Vagina (tissue), 2 donors: ENCODE results near the gene HRH3. TPM values are rescaled to one million over a fixed set of nuclear protein-coding genes. Genes with fewer than 3 reads are reported as not detected.

Experiments
- DNase-seq, 2 donors: peaks; one replicate each; pipeline ENCODE4 v3.0.0-alpha.2; 2017; ENCODE audit errors: extremely low spot score in 2 of 2
- H3K27ac ChIP-seq: fragments of 200-600 bp; sonication (generic); one replicate; pipeline ENCODE4 v1.5.1; 2019
- H3K27me3 ChIP-seq: fragments of 200-600 bp; sonication (generic); one replicate; pipeline ENCODE4 v1.5.1; 2019
- H3K36me3 ChIP-seq, 2 donors: fragments of 200-600 bp; sonication (generic); one replicate each; pipeline ENCODE4 v1.5.1; 2017 to 2019
- H3K4me1 ChIP-seq: fragments of 200-600 bp; sonication (generic); one replicate; pipeline ENCODE4 v1.5.1; 2019
- H3K4me3 ChIP-seq, 2 donors: fragments of 200-600 bp; sonication (generic); 1 replicate in 1 of 2; 2 replicates in 1 of 2; pipeline ENCODE4 v1.5.1; 2016 to 2019
- H3K9me3 ChIP-seq: fragments of 200-600 bp; sonication (generic); one replicate; pipeline ENCODE4 v1.5.1; 2019
- POLR2A ChIP-seq, 2 donors: fragments of 450-650 bp; IDR thresholded peaks; one replicate each; pipeline ENCODE4 v1.6.1; 2017; ENCODE audit warnings: antibody characterized with exemption in 2 of 2, mild to moderate bottlenecking in 2 of 2, moderate library complexity in 2 of 2
- POLR2AphosphoS5 ChIP-seq, 2 donors: sonication (generic); formaldehyde crosslinking; IDR thresholded peaks; one replicate each; pipeline ENCODE4 v1.9.0; 2017; ENCODE audit warnings: antibody characterized with exemption in 2 of 2, mild to moderate bottlenecking in 2 of 2, low read depth in 1 of 2; ENCODE audit not compliant: insufficient read depth in 1 of 2
- intact Hi-C: fragments of 100-400 bp; cut with DNase I; formaldehyde crosslinking; loops from one replicate; pipeline ENCODE4 v1.15.1; 2023
- total RNA-seq: library from RNA; depleted of rRNA; stranded (reverse); fragments of >200 nt; gene quantifications from one replicate; pipeline ENCODE4 v1.2.3, GENCODE V29; 2016
- TF ChIP-seq, protein P1 (sequence below), 3 experiments: fragments of 450-650 bp in 2 of 3; fragments of 200-600 bp in 1 of 3; sonication (generic) in 1 of 3; IDR thresholded peaks; one replicate each; pipeline ENCODE4 v1.5.1; 2017 to 2019; ENCODE audit warnings: antibody characterized with exemption in 3 of 3, mild to moderate bottlenecking in 2 of 3, moderate library complexity in 2 of 3

Gene HRH3
- total RNA-seq, 1 donor from 2014 or later, result not detected

GRCh38 chr20:62253398-62253797 is 33.3 kb upstream of the HRH3 start:
- peaks cover 0 to 15% of the 10 kb centered on the region in 2 donors for H3K36me3 ChIP-seq
- TF ChIP-seq POLR2AphosphoS5 (IDR thresholded peaks at IDR 0.05; ENCODE audit: insufficient read depth in 1 of 2, low read depth in 1 of 2), result no peak
- no peak for TF ChIP-seq POLR2A (IDR thresholded peaks at IDR 0.05)
- TF ChIP-seq, protein P1, sequence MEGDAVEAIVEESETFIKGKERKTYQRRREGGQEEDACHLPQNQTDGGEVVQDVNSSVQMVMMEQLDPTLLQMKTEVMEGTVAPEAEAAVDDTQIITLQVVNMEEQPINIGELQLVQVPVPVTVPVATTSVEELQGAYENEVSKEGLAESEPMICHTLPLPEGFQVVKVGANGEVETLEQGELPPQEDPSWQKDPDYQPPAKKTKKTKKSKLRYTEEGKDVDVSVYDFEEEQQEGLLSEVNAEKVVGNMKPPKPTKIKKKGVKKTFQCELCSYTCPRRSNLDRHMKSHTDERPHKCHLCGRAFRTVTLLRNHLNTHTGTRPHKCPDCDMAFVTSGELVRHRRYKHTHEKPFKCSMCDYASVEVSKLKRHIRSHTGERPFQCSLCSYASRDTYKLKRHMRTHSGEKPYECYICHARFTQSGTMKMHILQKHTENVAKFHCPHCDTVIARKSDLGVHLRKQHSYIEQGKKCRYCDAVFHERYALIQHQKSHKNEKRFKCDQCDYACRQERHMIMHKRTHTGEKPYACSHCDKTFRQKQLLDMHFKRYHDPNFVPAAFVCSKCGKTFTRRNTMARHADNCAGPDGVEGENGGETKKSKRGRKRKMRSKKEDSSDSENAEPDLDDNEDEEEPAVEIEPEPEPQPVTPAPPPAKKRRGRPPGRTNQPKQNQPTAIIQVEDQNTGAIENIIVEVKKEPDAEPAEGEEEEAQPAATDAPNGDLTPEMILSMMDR (IDR thresholded peaks at IDR 0.05), result no peak
- peaks cover 27% of the 10 kb centered on the region for H3K4me1 ChIP-seq
- no peak overlapping the region for H3K27ac ChIP-seq
- H3K4me3 ChIP-seq, result no peak overlapping the region
- no peaks in the 10 kb centered on the region for H3K27me3 ChIP-seq
- intact Hi-C loops, result no loop called here
- no peaks in the 10 kb centered on the region for H3K9me3 ChIP-seq
- no peak for DNase-seq

DNA sequence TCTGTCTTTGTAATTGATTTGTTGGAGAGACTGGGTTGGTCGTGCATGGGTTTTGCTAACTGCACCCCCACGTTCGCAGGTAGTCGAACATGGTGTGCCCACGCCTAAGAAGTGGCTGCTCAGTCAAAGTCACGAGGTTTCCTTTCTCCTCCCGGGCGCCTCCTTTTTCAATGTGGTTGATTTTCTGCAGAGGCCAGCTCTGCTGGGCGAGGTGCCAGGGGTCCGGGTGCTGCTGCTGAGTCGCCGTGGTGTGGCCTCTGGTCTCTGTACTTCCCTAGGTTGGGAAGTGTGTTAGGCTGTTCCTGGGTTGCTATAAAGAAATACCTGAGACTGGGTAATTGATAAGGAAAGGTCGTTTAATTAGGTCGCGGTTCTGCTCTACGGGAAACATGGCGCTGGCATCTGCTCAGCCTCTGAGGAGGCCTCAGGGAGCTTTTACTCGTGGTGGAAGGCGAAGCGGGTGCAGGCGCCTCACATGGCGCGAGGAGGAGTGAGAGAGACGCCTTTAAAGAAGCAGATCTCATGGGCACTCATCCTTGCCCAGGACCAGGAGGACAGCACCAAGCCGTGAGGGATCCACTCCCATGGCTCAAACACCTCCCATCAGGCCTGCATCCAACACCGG is 32.4 kb upstream of the HRH3 start:
- H3K9me3 ChIP-seq, result no peaks in the 10 kb centered on the region

GRCh38 chr20:62248890-62249560 is 28.9 kb upstream of the HRH3 start:
- no peaks in the 10 kb centered on the region for H3K36me3 ChIP-seq
- no peak overlapping the region for H3K4me3 ChIP-seq
- H3K4me1 ChIP-seq, result peaks cover 50% of the 10 kb centered on the region
- intact Hi-C loops, result no loop called here
- H3K27ac ChIP-seq, result no peak overlapping the region
- TF ChIP-seq, protein P1 (IDR thresholded peaks at IDR 0.05), result no peak
- TF ChIP-seq POLR2AphosphoS5 (IDR thresholded peaks at IDR 0.05; ENCODE audit: insufficient read depth in 1 of 2, low read depth in 1 of 2) (no peak), POLR2A (IDR thresholded peaks at IDR 0.05) (no peak)
- no peaks in the 10 kb centered on the region for H3K27me3 ChIP-seq
- H3K9me3 ChIP-seq, result no peaks in the 10 kb centered on the region
- no peak for DNase-seq

More for the DNA sequence above, 32.4 kb upstream of the HRH3 start:
- H3K27me3 ChIP-seq, result no peaks in the 10 kb centered on the region
- no peak overlapping the region for H3K27ac ChIP-seq
- no peak for DNase-seq
- H3K4me1 ChIP-seq, result peaks cover 21% of the 10 kb centered on the region
- no peak for TF ChIP-seq POLR2A (IDR thresholded peaks at IDR 0.05)
- TF ChIP-seq POLR2AphosphoS5 (IDR thresholded peaks at IDR 0.05; ENCODE audit: insufficient read depth in 1 of 2, low read depth in 1 of 2), result no peak
- TF ChIP-seq, protein P1 (IDR thresholded peaks at IDR 0.05), result no peak
- H3K36me3 ChIP-seq, result peaks cover 0 to 15% of the 10 kb centered on the region in 2 donors
- intact Hi-C loops, result no loop called here
- H3K4me3 ChIP-seq, result no peak overlapping the region

GRCh38 chr20:62246872-62247652 is 27.0 kb upstream of the HRH3 start:
- Histone ChIP-seq H3K27me3 (no peaks in the 10 kb centered on the region), H3K9me3 (no peaks in the 10 kb centered on the region), H3K4me1 (peaks cover 65% of the 10 kb centered on the region), H3K4me3 (no peak overlapping the region), H3K27ac (no peak overlapping the region), H3K36me3 (peaks cover 0 to 12% of the 10 kb centered on the region in 2 donors)
- TF ChIP-seq, protein P1 (IDR thresholded peaks at IDR 0.05), result no peak
- no peak for TF ChIP-seq POLR2A (IDR thresholded peaks at IDR 0.05)
- no peak for TF ChIP-seq POLR2AphosphoS5 (IDR thresholded peaks at IDR 0.05; ENCODE audit: insufficient read depth in 1 of 2, low read depth in 1 of 2)
- no peak for DNase-seq
- intact Hi-C loops, result no loop called here
